Measurements from ENCODE around the gene MSI2. TPM values are rescaled to one million over a fixed set of nuclear protein-coding genes. Genes with fewer than 3 reads are reported as not detected.
A peak's percentile ranks its signal among the peaks of the same experiment; 100 is the strongest.

The MSI2 gene
- total RNA-seq, 4 donors from 2014 or later, result 27.3 to 50.4 (median 36.8) TPM

GRCh38 chr17:57235124-57235523 is 21.2 kb upstream of the MSI2 start:
- peaks cover 14% of the 10 kb centered on the region for H3K27me3 ChIP-seq
- H3K9me3 ChIP-seq, result no peaks in the 10 kb centered on the region
- ATAC-seq, result no peak
- no peak overlapping the region for H3K4me3 ChIP-seq
- H3K27ac ChIP-seq, result no peak overlapping the region
- 84 to 91% methylated on average over 6 of the region's 6 CpGs for WGBS, 2 donors (ENCODE audit: low coverage in 1 of 2)
- TF ChIP-seq CTCF (IDR thresholded peaks at IDR 0.05), result no peak
- no peak for TF ChIP-seq POLR2AphosphoS5 (IDR thresholded peaks at IDR 0.05)
- no peak for TF ChIP-seq EP300 (IDR thresholded peaks at IDR 0.05)
- no peak for TF ChIP-seq POLR2A (IDR thresholded peaks at IDR 0.05)
- no peaks in the 10 kb centered on the region for H3K4me1 ChIP-seq
- no peaks in the 10 kb centered on the region for H3K36me3 ChIP-seq

- TF ChIP-seq POLR2A (IDR thresholded peaks at IDR 0.05), result no peak
- no peak for TF ChIP-seq POLR2AphosphoS5 (IDR thresholded peaks at IDR 0.05)
- no peak for TF ChIP-seq CTCF (IDR thresholded peaks at IDR 0.05)
- no peak for TF ChIP-seq EP300 (IDR thresholded peaks at IDR 0.05)
- WGBS, 2 donors (ENCODE audit: low coverage in 1 of 2), result 83 to 100% methylated on average over 2 to 5 of the region's 5 CpGs
- H3K4me1 ChIP-seq, result no peaks in the 10 kb centered on the region
- H3K36me3 ChIP-seq, result no peaks in the 10 kb centered on the region
- no peak overlapping the region for H3K27ac ChIP-seq
- H3K9me3 ChIP-seq, result no peaks in the 10 kb centered on the region
- no peak overlapping the region for H3K4me3 ChIP-seq
- ATAC-seq, result no peak
- peaks cover 14% of the 10 kb centered on the region for H3K27me3 ChIP-seq
Measured at GRCh38 chr17:57236686-57237299, 19.5 kb upstream of the MSI2 start.

GRCh38 chr17:57240648-57241047 is 15.7 kb upstream of the MSI2 start:
- no peaks in the 10 kb centered on the region for H3K36me3 ChIP-seq
- no peak overlapping the region for H3K4me3 ChIP-seq
- peaks cover 7% of the 10 kb centered on the region for H3K27me3 ChIP-seq
- 74 to 87% methylated on average over 3 of the region's 3 CpGs for WGBS, 2 donors (ENCODE audit: low coverage in 1 of 2)
- TF ChIP-seq POLR2AphosphoS5 (IDR thresholded peaks at IDR 0.05) (no peak), EP300 (IDR thresholded peaks at IDR 0.05) (no peak), POLR2A (IDR thresholded peaks at IDR 0.05) (no peak), CTCF (IDR thresholded peaks at IDR 0.05) (no peak)
- H3K9me3 ChIP-seq, result no peaks in the 10 kb centered on the region
- no peak overlapping the region for H3K27ac ChIP-seq
- ATAC-seq, result no peak
- H3K4me1 ChIP-seq, result peaks cover 0 to 25% (median 0%) of the 10 kb centered on the region in 3 donors

GRCh38 chr17:57242148-57242547 is 14.2 kb upstream of the MSI2 start:
- WGBS, 2 donors (ENCODE audit: low coverage in 1 of 2), result 42 to 85% methylated on average over 5 to 7 of the region's 7 CpGs
- no peak for ATAC-seq
- TF ChIP-seq POLR2A (IDR thresholded peaks at IDR 0.05) (no peak), POLR2AphosphoS5 (IDR thresholded peaks at IDR 0.05) (no peak), CTCF (IDR thresholded peaks at IDR 0.05) (no peak), EP300 (IDR thresholded peaks at IDR 0.05) (no peak)
- peaks cover 0 to 25% (median 0%) of the 10 kb centered on the region in 3 donors for H3K4me1 ChIP-seq
- H3K36me3 ChIP-seq, result no peaks in the 10 kb centered on the region
- H3K9me3 ChIP-seq, result no peaks in the 10 kb centered on the region
- no peak overlapping the region for H3K4me3 ChIP-seq
- H3K27me3 ChIP-seq, result peaks cover 4% of the 10 kb centered on the region
- no peak overlapping the region for H3K27ac ChIP-seq

- 29% methylated on average over 8 of the region's 13 CpGs; no CpG with 5 or more reads in 1 of the 2 donors for WGBS, 2 donors (ENCODE audit: low coverage in 1 of 2)
- Histone ChIP-seq H3K36me3 (no peaks in the 10 kb centered on the region), H3K4me3 (no peak overlapping the region), H3K4me1 (peaks cover 0 to 25% (median 0%) of the 10 kb centered on the region in 3 donors), H3K9me3 (no peaks in the 10 kb centered on the region), H3K27me3 (no peaks in the 10 kb centered on the region), H3K27ac (no peak overlapping the region)
- TF ChIP-seq CTCF (IDR thresholded peaks at IDR 0.05) (peak; percentile 96 to 98 (median 97)), EP300 (IDR thresholded peaks at IDR 0.05) (no peak), POLR2A (IDR thresholded peaks at IDR 0.05) (no peak), POLR2AphosphoS5 (IDR thresholded peaks at IDR 0.05) (no peak)
- peak; percentile 66 for ATAC-seq
Measured at GRCh38 chr17:57243171-57243622, 13.1 kb upstream of the MSI2 start.

Measured in gastroesophageal sphincter (tissue), 4 donors.